Heart right ventricle (tissue), 16 donors: ENCODE results near the gene REXO4. TPM values are rescaled to one million over a fixed set of nuclear protein-coding genes. Genes with fewer than 3 reads are reported as not detected.

Experiments used
- ATAC-seq, 8 donors: fragments of 200-7000 bp; cut with Tn5 transposase; one replicate each; pipeline ENCODE4 v1.9.1; 2020; ENCODE audit warnings: mild to moderate bottlenecking in 8 of 8, moderate library complexity in 8 of 8, moderate number of reproducible peaks in 1 of 8
- DNase-seq, 2 donors: peaks; one replicate each; pipeline ENCODE4 v3.0.0-alpha.2; 2020
- H3K27ac ChIP-seq, 10 donors: fragments of 200-600 bp; sonication (generic) in 2 of 10; one replicate each; pipeline versions ENCODE4 v1.5.0 to v1.8.0; 2020 to 2022; ENCODE audit warnings: mild to moderate bottlenecking in 3 of 10
- H3K27me3 ChIP-seq, 7 donors: fragments of 200-600 bp; one replicate each; pipeline ENCODE4 v1.8.0; 2021 to 2022; ENCODE audit warnings: mild to moderate bottlenecking in 2 of 7
- H3K36me3 ChIP-seq, 9 donors: fragments of 200-600 bp; sonication (generic) in 1 of 9; one replicate each; pipeline versions ENCODE4 v1.5.0 to v1.8.0; 2020 to 2022; ENCODE audit warnings: mild to moderate bottlenecking in 2 of 9
- H3K4me1 ChIP-seq, 9 donors: fragments of 200-600 bp; sonication (generic) in 1 of 9; one replicate each; pipeline versions ENCODE4 v1.5.0 to v1.8.0; 2020 to 2022; ENCODE audit warnings: mild to moderate bottlenecking in 4 of 9
- H3K4me3 ChIP-seq, 10 donors: fragments of 200-600 bp; sonication (generic) in 2 of 10; one replicate each; pipeline versions ENCODE4 v1.5.0 to v1.8.0; 2020 to 2022; ENCODE audit warnings: mild to moderate bottlenecking in 7 of 10, moderate library complexity in 2 of 10
- H3K9me3 ChIP-seq, 11 donors: fragments of 200-600 bp in 10 of 11; sonication (generic) in 2 of 11; one replicate each; pipeline versions ENCODE4 v1.5.0 to v1.8.0; 2013 to 2022; ENCODE audit warnings: mild to moderate bottlenecking in 2 of 11, control low read depth in 1 of 11, moderate library complexity in 1 of 11
- CTCF ChIP-seq, 9 donors: fragments of 200-600 bp; sonication (generic) in 2 of 9; IDR thresholded peaks; one replicate each; pipeline versions ENCODE4 v1.5.0 to v1.8.0; 2021 to 2022; ENCODE audit warnings: antibody characterized with exemption in 9 of 9, mild to moderate bottlenecking in 5 of 9, moderate library complexity in 1 of 9
- WGBS, 2 donors: extraction: QIAGEN DNeasy Blood & Tissue Kit; methylation state at CpG; one replicate each; pipeline ENCODE4 v1.1.7; 2013; ENCODE audit warnings: inconsistent platforms in 1 of 2; 5-methylcytosine and 5-hydroxymethylcytosine counted together
- intact Hi-C, 10 donors: fragments of 100-400 bp; cut with DNase I; formaldehyde crosslinking; loops; one replicate each; pipeline versions ENCODE4 v1.11.1 to v1.14.2; 2022
- polyA plus RNA-seq, 2 donors: library from polyadenylated mRNA; stranded (reverse); fragments of 200-250 nt; gene quantifications; one replicate each; pipeline ENCODE4 v1.2.3, GENCODE V29; 2013
- total RNA-seq, 10 donors: library from RNA; stranded (reverse); fragmentation: NEBNext Ultra II Directional in 3 of 10; extraction: Animal tissue kit (Norgen Biotek cat#: 25700) in 3 of 10; gene quantifications; one replicate each; pipeline versions ENCODE4 v1.2.1 to v1.2.4, GENCODE V29; 2021 to 2023
- donor health status: Arrhythmogenic right ventricular cardiomyopathy.
- donor health status: ischemic (EF 13 %, LVEDD 7.1; RV severe dilation, severe dysfunction).
- donor health status: healthy with polysubstance abuse.
- donor health status: DM: no; HTN: yes; CAD: no.
- donor health status: DM: no; HTN: no; CAD: no.
- donor health status: ischemic (EF 25% LVEDD 6.9; RV normal size, moderate dysfunction).
- donor health status: ischemic (EF 25% LVEDD 5.7; RV mildly dilated, moderate dysfunction).
- donor health status: healthy.
- donor health status: DM: yes; HTN: yes; CAD: no.
- donor health status: Ischemic cardiomyopathy.
- donor health status: ischemic (EF 35%, LVEDD 5.7; RV mildly dilated, moderate dysfunction).
- donor health status: nonischemic (EF 11% LVEDD 7.7; RV severe dilation, severe dysfunction).
- donor health status: DM: yes; HTN: yes; CAD: no.
- donor health status: PGD.
- donor health status: ischemic (EF 29% LVEDD 5.4; RV normal size, mild dysfunction).
- donor health status: nonischemic (EF 23%, LVEDD 6.1; RV moderate dilation, normal function).

Gene REXO4
- total and polyA plus RNA-seq, 12 donors: 9.3 to 20.8 (median 11.4) TPM

- peaks cover 0 to 9% (median 0%) of the 10 kb centered on the region in 9 donors for H3K36me3 ChIP-seq
- no peak overlapping the region for H3K27ac ChIP-seq
- no peaks in the 10 kb centered on the region for H3K9me3 ChIP-seq
- 63 to 67% methylated on average over 5 of the region's 5 CpGs for WGBS, 2 donors
- peaks cover 6 to 32% (median 19%) of the 10 kb centered on the region in 9 donors for H3K4me1 ChIP-seq
- H3K4me3 ChIP-seq: no peak overlapping the region
- intact Hi-C loops: no loop called here
- no peak for TF ChIP-seq CTCF (IDR thresholded peaks at IDR 0.05)
- H3K27me3 ChIP-seq: peaks cover 0 to 15% (median under 1%) of the 10 kb centered on the region in 7 donors
- ATAC-seq (no peak), DNase-seq (no peak)
Measured at GRCh38 chr9:133420392-133420827, 2.6 kb upstream of the REXO4 start.

GRCh38 chr9:133419005-133419404 is 1.2 kb upstream of the REXO4 start:
- no peak overlapping the region for H3K27ac ChIP-seq
- WGBS, 2 donors: 61 to 73% methylated on average over 13 of the region's 13 CpGs

GRCh38 chr9:133415170-133415569 is 2.6 kb downstream of the REXO4 start:
- Histone ChIP-seq H3K4me3 (no peak overlapping the region), H3K4me1 (peaks cover 6 to 35% (median 19%) of the 10 kb centered on the region in 9 donors), H3K9me3 (no peaks in the 10 kb centered on the region), H3K36me3 (peaks cover 0 to 62% (median 25%) of the 10 kb centered on the region in 9 donors), H3K27ac (no peak overlapping the region), H3K27me3 (no peaks in the 10 kb centered on the region)
- intact Hi-C loops: loop anchor here in 3 of 10 donors (5.0 to 10.0 kb wide), 3 partner anchors 38 to 60 kb away; partner anchors contain the start of genes STKLD1 (in 2 of the 3), SURF4 (in 2 of the 3), CACFD1 (in 1 of the 3) and SURF1 (in 1 of the 3)
- DNase-seq (no peak), ATAC-seq (no peak)
- no peak for TF ChIP-seq CTCF (IDR thresholded peaks at IDR 0.05)
- WGBS, 2 donors: 72 to 77% methylated on average over 1 of the region's 1 CpG

More at GRCh38 chr9:133419005-133419404, 1.2 kb upstream of the REXO4 start:
- H3K4me1 ChIP-seq: peaks cover 6 to 35% (median 19%) of the 10 kb centered on the region in 9 donors
- DNase-seq: no peak
- no peak for TF ChIP-seq CTCF (IDR thresholded peaks at IDR 0.05)
- ATAC-seq: no peak
- peak overlapping the region in 3 of 10 donors; percentile 79 to 94 (median 92) for H3K4me3 ChIP-seq
- intact Hi-C loops: loop anchor here in 3 of 10 donors (5.0 to 10.0 kb wide), 3 partner anchors 38 to 64 kb away; partner anchors contain the start of genes STKLD1 (in 2 of the 3), SURF4 (in 2 of the 3), CACFD1 (in 1 of the 3) and SURF1 (in 1 of the 3)
- peaks cover 0 to 2% (median 0%) of the 10 kb centered on the region in 7 donors for H3K27me3 ChIP-seq
- H3K9me3 ChIP-seq: no peaks in the 10 kb centered on the region
- peaks cover 0 to 23% (median 0%) of the 10 kb centered on the region in 9 donors for H3K36me3 ChIP-seq

- Histone ChIP-seq H3K4me3 (no peak overlapping the region), H3K9me3 (no peaks in the 10 kb centered on the region), H3K4me1 (peaks cover 0 to 13% (median 0%) of the 10 kb centered on the region in 9 donors), H3K27me3 (no peaks in the 10 kb centered on the region), H3K36me3 (peaks cover 0 to 89% (median 53%) of the 10 kb centered on the region in 9 donors), H3K27ac (no peak overlapping the region)
- DNase-seq (no peak), ATAC-seq (no peak)
- intact Hi-C loops: loop anchor here in 7 of 10 donors (5.0 to 10.0 kb wide), 4 partner anchors 79 to 319 kb away; no protein-coding TSS in a partner anchor
- WGBS, 2 donors: 79 to 81% methylated on average over 1 of the region's 1 CpG
- TF ChIP-seq CTCF (IDR thresholded peaks at IDR 0.05): no peak
Measured at GRCh38 chr9:133408042-133408441, 9.8 kb downstream of the REXO4 start.
